GM13977 (cell line): Measurements from ENCODE around the gene TAF11L12.
"Not testable (repeated sequence)": the region's sequence is repeated elsewhere in the genome, so short reads cannot be mapped to it uniquely, and the experiment has no call there.

Experiments used
- DNase-seq: peaks from one replicate; pipeline ENCODE4 v3.0.0; 2012; ENCODE audit warnings: low spot score
- CTCF ChIP-seq: IDR thresholded peaks from 2 replicates; pipeline ENCODE4 v1.5.1; 2012; ENCODE audit warnings: mild to moderate bottlenecking, control low read depth; ENCODE audit not compliant: insufficient read depth; ENCODE audit errors: extremely low read depth, missing control alignments
- in situ Hi-C: fragments of 300-500 bp; cut with MboI; formaldehyde crosslinking; loops from one replicate; pipeline ENCODE4 v1.12.0; 2022; ENCODE audit warnings: low sequenced_read_pairs, low pct_unique_long_range_greater_than_20kb, mixed read lengths, inconsistent platforms; ENCODE audit not compliant: unreplicated experiment

TAF11L12 gene

DNA sequence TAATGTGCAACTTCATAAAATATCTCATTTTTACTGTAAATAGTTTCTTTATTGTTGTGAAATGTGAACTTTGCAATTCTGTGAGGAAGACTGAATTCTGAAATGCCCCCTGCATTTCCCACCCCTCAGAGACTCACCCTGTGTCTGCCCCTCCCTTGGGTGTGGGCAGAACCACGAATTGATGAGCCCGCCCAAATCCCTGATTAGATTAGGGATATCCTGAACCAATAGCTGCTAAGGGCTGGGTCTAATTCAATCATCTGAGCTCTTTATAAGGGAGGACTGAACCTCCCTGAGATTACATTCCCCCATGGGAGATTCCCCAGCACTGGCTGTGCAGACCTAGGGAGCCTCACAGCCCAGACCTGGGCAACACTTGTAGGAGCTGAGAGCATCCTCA, at the start of gene TAF11L12:
TSS of gene TAF11L12 (plus strand) at position 301 of the 400 bp plus-strand sequence.
- DNase-seq, in situ Hi-C loops: not testable (repeated sequence)

GRCh38 chr5:17585658-17586057, 24.5 kb upstream of the TAF11L12 start, which contains the start of gene TAF11L7:
Gene TAF11L7, minus strand, starts transcription at chr5:17585758.
- in situ Hi-C loops, DNase-seq: not testable (repeated sequence)

DNA sequence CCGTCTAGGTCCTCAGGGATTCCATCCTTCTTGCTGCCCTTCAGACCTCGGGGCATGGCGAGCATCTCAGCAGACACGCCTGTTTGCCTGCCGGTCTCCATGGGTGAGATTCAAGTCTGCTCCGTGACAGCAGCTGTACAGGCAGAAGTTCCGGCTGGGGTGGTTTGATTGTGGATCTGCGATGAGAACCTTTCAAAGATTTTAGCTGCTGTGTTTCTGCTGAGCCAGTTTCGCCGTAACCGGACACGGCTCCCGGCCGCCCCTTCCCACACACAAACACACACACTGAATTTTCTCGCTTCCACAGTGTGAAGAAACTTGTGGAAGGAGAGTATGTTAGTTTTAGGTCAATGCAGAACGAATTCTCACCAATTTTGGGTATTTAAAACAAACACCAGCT, 19.3 kb upstream of the TAF11L12 start, which contains the start of gene TAF11L8:
TSS of gene TAF11L8 (minus strand) at position 101 of the 400 bp plus-strand sequence.
- DNase-seq, in situ Hi-C loops: not testable (repeated sequence)

GRCh38 chr5:17594255-17594654, 15.9 kb upstream of the TAF11L12 start, which contains the start of gene TAF11L9:
Gene TAF11L9, minus strand, starts transcription at chr5:17594394.
- DNase-seq, in situ Hi-C loops: not testable (repeated sequence)

- in situ Hi-C loops = not testable (repeated sequence)
These were observed 12.5 kb upstream of the TAF11L12 start, which contains the start of gene TAF11L10 for GRCh38 chr5:17597728-17598127. Gene TAF11L10, minus strand, starts transcription at chr5:17597828.

DNA sequence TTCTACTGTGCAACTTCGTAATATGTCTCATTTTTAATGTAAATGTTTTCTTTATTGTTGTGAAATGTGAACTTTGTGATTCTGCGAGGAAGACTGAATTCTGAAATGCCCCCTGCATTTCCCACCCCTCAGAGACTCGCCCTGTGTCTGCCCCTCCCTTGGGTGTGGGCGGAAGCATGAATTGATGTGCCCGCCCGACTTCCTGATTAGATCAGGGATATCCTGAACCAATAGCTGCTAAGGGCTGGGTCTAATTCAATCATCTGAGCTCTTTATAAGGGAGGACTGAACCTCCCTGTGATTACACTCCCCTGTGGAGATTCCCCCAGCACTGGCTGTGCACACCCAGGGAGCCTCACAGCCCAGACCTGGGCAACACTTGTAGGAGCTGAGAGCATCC, 6.3 kb upstream of the TAF11L12 start, which contains the start of gene TAF11L11:
TSS of gene TAF11L11 (plus strand) at position 304 of the 400 bp plus-strand sequence.
- in situ Hi-C loops, DNase-seq: not testable (repeated sequence)

More at GRCh38 chr5:17597728-17598127, 12.5 kb upstream of the TAF11L12 start, which contains the start of gene TAF11L10:
- not testable (repeated sequence) for DNase-seq

GRCh38 chr5:17604951-17605350, 5.2 kb upstream of the TAF11L12 start:
- in situ Hi-C loops = no loop called here
- no peak for TF ChIP-seq CTCF
- DNase-seq = no peak

DNA sequence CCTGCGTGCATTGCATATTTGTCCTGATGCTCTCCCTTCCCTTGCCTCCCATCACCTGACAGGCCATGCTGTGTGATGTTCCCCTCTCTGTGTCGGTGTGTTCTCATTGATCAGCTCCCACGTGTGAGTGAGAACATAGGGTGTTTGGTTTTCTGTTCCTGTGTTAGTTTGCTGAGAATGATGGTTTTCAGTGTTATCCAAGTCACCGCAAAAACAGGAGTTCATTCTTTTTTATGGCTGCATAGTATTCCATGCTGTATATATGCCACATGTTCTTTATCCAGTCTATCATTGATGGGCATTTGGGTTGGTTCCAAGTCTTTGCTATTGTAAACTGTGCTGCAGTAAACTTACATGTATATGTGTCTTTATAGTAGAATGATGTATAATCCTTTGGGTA, 2.7 kb upstream of the TAF11L12 start:
- DNase-seq, in situ Hi-C loops: not testable (repeated sequence)

DNA sequence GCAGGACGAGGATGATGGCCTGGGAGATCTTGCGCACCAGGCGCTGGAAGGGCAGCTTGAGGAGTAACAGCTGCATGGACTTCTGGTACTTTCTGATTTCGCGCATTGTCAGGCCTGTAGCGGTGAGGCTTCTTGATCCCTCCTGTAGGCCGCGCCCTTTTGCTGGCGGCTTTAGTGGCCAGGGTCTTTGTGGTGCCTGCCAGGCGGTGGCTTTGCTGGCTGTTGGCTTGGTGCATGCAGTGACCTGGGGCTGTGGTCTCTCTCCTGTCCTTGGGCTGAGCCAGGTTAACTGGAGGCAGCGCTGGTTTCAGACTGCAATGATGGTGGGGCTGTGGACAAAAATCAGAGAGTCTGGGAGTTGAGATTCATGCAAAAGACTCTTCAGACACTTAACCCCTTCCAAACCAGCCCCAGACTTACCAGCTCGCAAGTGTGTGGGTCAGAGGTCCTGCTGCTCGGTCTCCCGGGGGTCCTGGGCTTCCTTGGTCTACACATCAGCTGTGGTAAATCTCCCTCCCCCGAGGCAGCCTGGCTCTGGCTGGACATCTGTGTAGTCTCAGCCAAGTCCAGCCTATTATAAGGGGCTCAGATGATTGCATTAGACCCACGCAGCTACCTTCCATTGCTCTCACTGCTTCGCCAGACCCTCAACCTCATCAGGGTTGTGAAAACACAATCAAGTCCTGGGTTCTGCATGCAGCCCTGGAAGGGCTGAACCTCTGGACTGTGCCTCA, 4.8 kb downstream of the TAF11L12 start:
- TF ChIP-seq CTCF = no peak
- in situ Hi-C loops = no loop called here
- no peak for DNase-seq

GRCh38 chr5:17619354-17619753, 9.2 kb downstream of the TAF11L12 start:
- DNase-seq = no peak
- TF ChIP-seq CTCF = no peak
- in situ Hi-C loops = no loop called here
